H54 (cell line): ENCODE measurements around the gene HTR7.

Source experiments
- DNase-seq: peaks from one replicate; pipeline ENCODE4 v3.0.0; 2011; ENCODE audit warnings: low spot score, mixed read lengths; ENCODE audit not compliant: insufficient read length
- FAIRE-seq: peaks from 3 replicates; lab custom pipeline; 2011; peaks lifted over from hg19 to GRCh38; lab: Jason Lieb, UNC
- POLR2A ChIP-seq: IDR thresholded peaks from 2 replicates; pipeline ENCODE4 v1.6.1; 2011; ENCODE audit warnings: low read depth, mild to moderate bottlenecking, low read length

Gene HTR7

DNA sequence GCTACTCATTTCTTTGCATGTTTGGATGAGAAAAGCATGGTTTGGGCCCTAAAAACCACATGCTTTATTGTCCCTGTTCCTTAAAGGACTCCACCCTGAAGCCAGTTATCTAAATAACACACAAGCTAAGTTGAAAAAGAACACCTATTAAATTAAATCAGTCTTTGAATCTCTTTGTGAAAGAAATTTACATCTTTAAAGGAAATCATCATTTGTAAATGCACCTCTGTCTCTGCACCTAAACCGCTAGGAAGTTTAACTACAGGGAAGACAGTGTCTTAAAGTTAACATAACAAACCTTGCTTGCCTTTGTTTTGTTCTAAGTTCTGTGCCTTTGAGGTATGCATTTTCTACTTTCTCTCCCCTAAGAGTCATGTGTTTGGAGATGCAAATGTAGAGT lies 52.6 kb downstream of the HTR7 start:
- TF ChIP-seq POLR2A: no peak
- no peak for DNase-seq
- no peak for FAIRE-seq

DNA sequence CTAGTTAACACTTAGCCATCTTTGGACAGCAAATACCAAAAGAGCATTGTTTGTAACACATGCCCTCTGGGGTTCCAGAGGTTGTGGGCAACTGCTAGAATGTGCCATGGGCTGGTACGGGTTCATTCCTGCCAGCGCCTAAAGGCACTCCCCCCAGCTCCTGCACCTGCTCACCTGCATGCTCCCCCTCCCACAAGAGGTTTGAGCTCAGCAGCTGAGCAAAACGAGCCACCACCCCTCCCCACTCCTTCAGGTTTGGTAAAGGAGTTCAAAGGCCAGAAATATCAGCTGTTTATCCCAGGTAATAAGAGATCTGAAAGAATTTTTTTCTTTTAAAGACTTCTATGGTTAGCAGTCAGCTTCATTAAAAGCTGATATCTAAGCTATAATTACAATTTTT lies 53.5 kb downstream of the HTR7 start:
- FAIRE-seq: no peak
- no peak for DNase-seq
- no peak for TF ChIP-seq POLR2A

DNA sequence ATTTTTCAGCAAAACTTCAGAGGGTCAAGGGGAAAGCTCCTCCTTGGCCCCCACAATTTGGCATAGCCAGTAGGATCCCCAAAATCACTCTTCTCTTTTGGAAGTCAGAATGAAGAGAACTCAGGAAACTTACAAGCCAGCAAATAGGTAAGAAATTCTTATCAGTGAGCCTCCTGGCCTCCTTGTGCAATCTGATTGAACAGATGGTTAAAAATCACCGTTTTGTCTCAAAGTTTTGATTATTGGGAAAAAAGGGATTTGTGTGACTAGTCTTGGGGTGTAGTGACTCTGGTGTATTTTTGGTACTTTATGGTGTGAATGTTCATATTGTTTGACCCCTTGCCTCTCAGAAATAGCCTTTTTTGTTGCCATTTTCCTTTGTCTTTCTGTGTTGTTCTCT lies 56.2 kb downstream of the HTR7 start:
- FAIRE-seq (no peak), DNase-seq (no peak)
- no peak for TF ChIP-seq POLR2A

DNA sequence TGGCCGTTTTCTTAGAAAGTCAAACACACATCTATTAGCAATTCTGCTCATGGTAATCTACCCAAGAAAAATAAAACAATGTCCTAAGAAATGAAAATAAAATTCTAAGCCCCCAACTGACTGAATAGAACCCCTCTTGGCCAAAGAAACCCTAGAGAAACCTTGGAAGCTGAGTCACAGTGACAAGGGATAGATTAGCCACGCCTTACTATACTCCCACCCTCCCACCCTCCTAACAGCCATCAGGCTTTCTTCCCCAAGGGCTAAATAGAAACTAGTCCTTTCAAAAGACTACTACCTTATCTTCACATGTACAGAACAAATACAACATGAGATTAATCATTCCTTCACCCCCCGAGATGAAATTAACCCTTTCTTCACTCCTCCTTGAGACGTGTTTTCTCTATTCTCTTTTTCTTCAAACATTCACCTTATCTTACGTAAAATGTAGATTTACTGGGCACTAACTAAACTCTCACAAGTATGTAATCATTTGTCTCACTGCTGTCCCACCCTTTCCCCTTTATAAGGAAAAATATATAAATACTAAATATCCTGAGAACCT lies 57.5 kb downstream of the HTR7 start:
- DNase-seq: no peak
- no peak for FAIRE-seq
- no peak for TF ChIP-seq POLR2A

DNA sequence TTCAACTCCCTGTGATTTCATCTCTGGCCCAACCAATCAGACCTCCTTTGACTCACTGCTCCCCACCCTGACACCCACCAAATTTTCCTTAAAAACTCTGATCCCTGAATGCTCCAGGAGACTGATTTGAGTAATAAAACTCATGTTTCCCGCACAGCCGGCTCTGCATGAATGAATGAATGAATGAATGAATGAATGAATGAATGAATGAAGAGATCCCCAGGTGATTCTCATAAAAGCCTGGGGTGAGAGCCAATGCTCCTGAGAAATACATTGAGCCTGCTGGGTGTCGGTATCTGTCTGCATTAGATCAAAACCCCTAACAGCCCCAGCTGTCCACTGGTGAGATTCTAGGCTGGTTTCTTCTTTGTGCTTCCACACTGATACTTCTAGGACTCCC lies 58.7 kb downstream of the HTR7 start:
- FAIRE-seq (no peak), DNase-seq (no peak)
- TF ChIP-seq POLR2A: no peak

DNA sequence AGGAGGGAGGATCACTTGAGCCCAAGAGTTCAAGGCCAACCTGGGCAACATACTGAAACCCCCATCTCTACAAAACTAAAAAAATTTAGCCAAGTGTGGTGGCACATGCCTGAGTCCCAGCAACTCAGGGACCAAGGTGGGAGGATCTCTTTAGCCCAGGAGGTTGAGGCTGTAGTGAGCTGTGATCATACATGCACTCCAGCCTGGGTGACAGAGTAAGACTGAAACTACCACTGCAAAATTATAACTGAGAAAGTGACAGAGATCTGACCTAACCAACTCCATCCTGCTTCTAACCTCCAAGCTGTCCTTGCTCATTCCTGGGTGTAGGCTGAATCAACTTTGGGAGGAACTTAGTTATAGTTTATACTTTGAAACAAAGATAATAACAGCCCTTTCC lies 59.4 kb downstream of the HTR7 start:
- DNase-seq: no peak
- TF ChIP-seq POLR2A: no peak
- FAIRE-seq: no peak

DNA sequence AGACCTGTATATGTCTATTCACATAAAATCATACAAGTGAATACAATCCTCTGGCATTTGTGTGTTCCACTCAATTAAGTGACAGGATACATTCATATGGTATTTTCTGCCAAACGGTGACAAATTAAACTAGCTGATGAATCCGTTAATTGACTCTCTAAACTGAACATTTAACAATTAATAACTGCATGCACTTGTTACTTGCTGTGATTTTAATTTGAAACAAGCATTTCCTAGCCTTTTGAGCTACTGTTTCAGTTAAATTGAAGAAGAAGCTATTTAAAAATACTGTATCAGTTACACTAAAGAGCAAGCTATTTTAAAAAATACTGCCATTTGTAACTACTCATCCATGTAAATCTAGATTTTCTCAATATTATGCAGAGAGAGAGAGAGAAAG lies 67.4 kb downstream of the HTR7 start:
- FAIRE-seq: no peak
- TF ChIP-seq POLR2A: no peak
- DNase-seq: no peak

DNA sequence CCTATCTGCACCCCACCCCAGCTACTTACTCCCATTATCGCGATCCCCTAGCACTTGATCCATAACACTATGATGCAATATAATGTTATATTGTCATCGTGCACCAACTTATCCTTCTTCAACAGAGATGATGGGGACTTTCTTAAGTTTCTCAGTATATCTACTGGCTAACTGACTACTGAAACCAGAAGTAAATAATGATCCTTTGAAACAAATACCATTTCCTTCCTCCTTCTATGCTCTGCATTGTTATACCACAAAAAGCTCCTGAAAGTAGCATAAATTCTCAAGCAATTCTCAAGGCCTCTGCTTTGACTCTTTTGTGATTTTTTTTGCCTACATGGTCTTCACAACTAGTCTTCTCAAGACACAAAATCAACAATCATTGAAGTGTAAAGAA lies 68.9 kb downstream of the HTR7 start:
- DNase-seq: no peak
- no peak for FAIRE-seq
- TF ChIP-seq POLR2A: no peak

DNA sequence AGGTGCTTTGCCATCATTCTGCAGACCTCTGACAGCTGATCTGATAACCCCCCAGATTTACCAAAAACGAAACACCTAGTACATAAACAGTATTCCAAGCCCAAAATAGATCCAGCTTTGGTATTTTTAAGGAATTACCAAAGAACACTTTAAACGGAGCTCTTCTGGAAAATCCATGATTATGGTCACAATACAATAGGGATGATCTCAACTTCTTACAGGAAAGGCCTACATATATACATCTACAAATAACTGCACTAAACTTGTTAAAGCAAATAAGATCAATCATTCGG lies 69.7 kb downstream of the HTR7 start:
- TF ChIP-seq POLR2A: no peak
- FAIRE-seq (no peak), DNase-seq (no peak)

DNA sequence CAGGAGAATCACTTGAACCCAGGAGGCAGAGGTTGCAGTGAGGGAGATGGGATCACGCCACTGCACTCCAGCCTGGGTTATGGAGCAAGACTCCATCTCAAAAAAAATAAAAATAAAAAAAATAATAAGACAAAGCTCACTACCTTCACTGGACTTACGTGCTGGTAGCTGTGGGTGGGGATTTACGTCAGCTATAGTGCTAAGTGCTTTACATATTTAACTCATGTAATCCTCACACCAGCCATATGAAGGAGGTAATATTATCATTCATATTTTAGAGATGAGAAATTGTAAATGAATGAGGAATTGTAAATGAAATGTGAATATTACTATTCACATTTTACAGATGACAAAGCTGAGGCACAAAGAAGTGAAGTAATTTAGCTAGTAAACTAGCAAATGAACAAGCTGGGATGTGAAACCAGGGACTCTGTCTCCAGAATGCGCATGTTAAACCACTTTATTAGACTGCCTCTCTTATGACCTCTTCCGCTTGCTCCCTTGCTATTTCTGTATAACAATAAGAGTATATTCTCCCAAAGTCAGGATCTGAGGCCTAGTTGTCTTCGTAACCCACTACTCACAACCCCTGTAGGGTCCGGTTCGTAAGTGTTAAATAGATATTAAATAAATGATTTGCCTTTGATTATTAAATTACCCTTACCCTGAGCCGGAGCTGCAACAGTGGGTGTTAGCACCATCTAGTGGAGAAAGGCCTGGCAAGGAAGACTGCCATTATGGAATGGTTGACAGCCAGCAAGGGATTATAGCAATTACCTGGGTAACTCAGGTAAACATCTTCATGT lies 70.2 kb downstream of the HTR7 start:
- DNase-seq: no peak
- no peak for TF ChIP-seq POLR2A
- FAIRE-seq: peak; percentile 65

DNA sequence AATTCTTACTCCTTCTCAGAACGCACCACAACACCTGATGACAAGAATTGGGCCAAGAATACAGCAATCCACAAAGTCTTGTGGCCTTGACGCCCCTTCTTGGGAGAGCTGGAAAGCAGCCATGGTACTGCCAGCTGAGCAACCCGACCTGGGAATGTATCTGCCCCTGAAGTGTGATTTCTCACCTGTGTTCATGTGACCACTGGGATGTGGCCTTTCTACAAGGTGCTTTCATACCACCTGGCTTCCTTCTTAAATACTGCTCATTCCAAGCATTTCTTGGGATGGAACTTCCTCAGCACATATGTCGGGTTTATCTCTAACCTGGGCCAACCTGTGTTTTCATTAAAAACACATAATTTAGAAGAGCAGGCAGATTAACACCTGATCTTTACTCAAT lies 72.1 kb downstream of the HTR7 start:
- no peak for DNase-seq
- FAIRE-seq: no peak
- no peak for TF ChIP-seq POLR2A

DNA sequence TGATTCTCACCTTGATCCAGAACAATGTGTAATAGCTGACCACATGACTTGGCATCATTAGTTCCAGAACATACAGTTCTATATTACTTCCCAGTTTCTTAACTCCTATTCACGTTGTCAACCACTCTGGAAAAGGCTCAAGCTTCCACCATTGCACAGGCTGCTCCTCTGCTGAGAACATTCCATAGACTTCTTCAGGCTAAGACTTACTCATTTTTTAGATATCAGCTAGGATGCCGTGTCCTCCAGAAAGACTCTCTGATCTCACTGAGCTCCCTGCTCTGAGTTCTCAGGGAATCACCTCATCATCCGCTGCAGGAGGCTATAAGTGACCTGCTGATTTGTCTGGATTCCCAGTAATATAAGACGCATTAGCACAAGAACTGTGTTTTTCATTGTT lies 73.1 kb downstream of the HTR7 start:
- DNase-seq: no peak
- no peak for TF ChIP-seq POLR2A
- FAIRE-seq: no peak

DNA sequence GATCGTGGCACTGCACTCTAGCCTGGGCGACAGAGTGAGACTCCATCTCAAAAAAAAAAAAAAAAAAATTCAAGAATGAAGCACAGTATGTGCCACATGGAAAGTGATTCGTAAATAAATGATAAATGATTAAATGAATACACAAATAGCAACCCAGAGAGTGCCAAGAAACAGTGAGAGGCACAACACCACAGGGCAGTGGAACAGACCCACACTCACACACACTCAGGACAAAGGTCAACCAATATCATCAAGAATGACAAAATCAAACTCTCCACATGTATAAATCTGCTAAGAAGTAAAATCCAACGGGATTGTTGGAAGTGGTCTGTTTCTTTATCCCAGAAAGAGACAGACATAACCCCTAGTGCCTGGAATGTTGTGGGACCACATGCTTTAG lies 77.4 kb downstream of the HTR7 start:
- no peak for DNase-seq
- no peak for TF ChIP-seq POLR2A
- no peak for FAIRE-seq

DNA sequence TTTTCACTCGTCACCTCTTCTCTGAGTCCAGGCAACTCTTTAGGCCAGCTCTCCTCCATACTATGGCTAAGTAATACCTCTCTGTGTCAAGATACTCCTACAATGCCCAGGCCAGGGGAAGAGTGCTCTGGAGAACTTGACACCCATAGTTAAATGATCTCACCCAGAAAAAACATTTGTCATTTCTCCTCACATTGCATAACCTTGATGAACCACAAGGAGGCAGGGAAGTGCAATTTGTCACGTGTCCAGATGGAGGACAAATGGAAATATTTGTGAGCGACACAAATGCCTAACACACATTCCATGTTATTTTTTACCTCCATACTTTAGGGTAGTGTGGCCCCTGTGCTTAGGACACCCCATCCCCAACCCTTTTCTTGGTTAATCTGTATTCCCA lies 78.3 kb downstream of the HTR7 start:
- FAIRE-seq (peak; percentile 68), DNase-seq (no peak)
- TF ChIP-seq POLR2A: no peak

DNA sequence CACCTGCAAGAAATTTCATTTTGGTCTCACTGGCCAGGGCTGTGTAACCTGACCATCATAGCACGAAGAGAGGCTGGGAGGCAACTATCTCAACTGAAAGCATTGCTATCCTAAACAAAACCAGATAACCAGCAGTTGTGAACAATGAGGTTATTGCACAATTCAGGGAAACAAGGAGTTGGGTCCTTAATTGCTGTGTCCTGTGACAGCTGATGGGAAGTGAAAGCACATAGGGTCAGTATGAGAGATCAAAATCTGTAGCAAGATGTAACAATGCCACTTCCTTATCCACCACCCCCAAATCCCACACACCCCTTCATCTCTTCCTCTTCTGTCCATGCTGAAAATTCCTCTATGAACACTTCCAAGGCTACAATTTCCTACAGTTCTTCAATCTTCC lies 80.2 kb downstream of the HTR7 start:
- DNase-seq: no peak
- no peak for FAIRE-seq
- TF ChIP-seq POLR2A: no peak
